KMS-11 (cell line): Measurements from ENCODE around the gene ZFYVE28.

Experiments
- H2AFZ ChIP-seq: fragments of 200-600 bp; sonication (generic); 2 replicates; pipeline ENCODE4 v1.6.1; 2016; ENCODE audit warnings: antibody characterized with exemption, mixed run types, low read depth
- H3K27ac ChIP-seq: fragments of 200-600 bp; sonication (generic); 2 replicates; pipeline ENCODE4 v1.6.1; 2016; ENCODE audit warnings: mild to moderate bottlenecking, mixed run types
- H3K27me3 ChIP-seq: fragments of 200-600 bp; sonication (generic); 2 replicates; pipeline ENCODE4 v1.6.1; 2017; ENCODE audit warnings: mild to moderate bottlenecking, low read depth, mixed run types, moderate library complexity; ENCODE audit not compliant: insufficient read depth
- H3K36me3 ChIP-seq: fragments of 200-600 bp; sonication (generic); 2 replicates; pipeline ENCODE4 v1.6.1; 2017; ENCODE audit warnings: mild to moderate bottlenecking, mixed run types; ENCODE audit not compliant: insufficient read depth
- H3K4me1 ChIP-seq: fragments of 200-600 bp; sonication (generic); 2 replicates; pipeline ENCODE4 v1.6.1; 2016; ENCODE audit warnings: mild to moderate bottlenecking, low read depth, mixed run types; ENCODE audit not compliant: poor library complexity, severe bottlenecking
- H3K4me2 ChIP-seq: fragments of 200-600 bp; sonication (generic); 2 replicates; pipeline ENCODE4 v1.7.0; 2016; ENCODE audit warnings: mild to moderate bottlenecking, mixed run types
- H3K4me3 ChIP-seq: fragments of 200-600 bp; sonication (generic); IDR thresholded peaks from 2 replicates; pipeline ENCODE4 v1.6.1; 2017; ENCODE audit warnings: low read depth, low read length, mixed read lengths; ENCODE audit not compliant: insufficient read depth
- H3K79me2 ChIP-seq: fragments of 200-600 bp; sonication (generic); 2 replicates; pipeline ENCODE4 v1.6.1; 2016; ENCODE audit warnings: low read depth, mixed run types; ENCODE audit not compliant: insufficient read depth
- H3K9ac ChIP-seq: fragments of 200-600 bp; sonication (generic); 2 replicates; pipeline ENCODE4 v1.6.1; 2016; ENCODE audit warnings: mild to moderate bottlenecking, mixed run types
- H4K20me1 ChIP-seq: fragments of 200-600 bp; sonication (generic); 2 replicates; pipeline ENCODE4 v1.6.1; 2016; ENCODE audit warnings: mild to moderate bottlenecking, mixed run types; ENCODE audit not compliant: insufficient read depth
- TF ChIP-seq, protein P1 (sequence below): fragments of 200-600 bp; sonication (generic); conservative IDR thresholded peaks from 2 replicates; pipeline ENCODE4 v1.6.1; 2017; ENCODE audit warnings: low read depth, mild to moderate bottlenecking, antibody characterized with exemption, low read length, moderate library complexity, mixed read lengths

ZFYVE28 gene

DNA sequence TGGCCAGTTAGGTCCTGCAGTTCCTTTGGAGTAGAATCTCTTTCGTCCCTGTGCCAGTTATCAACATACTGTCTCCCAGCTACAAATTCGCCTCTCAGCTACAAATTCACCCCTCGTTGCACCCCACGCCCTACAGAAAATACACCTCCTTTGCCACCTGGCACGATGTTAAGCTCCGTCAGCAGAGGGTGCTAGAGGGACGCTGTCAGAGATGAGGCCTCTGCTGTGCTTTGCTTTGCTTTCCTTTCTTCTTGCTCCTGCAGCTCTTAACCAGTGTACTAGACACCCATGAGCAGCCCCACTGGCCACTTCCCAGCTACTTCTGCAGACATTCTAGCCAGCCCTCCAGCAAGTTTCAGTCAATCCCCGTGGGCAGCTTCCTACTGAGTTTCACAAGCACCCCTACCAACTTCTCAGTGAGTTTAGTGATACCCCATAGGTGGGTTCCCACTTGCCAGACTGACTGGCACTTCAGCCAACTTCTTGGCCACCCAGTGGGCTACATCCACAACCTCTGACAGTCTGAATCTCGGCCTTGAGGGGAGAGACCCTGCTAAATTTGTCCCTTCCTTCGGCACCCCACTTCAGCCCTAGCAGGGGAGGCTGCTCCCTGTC lies 198.3 kb downstream of the ZFYVE28 start:
- peaks cover 35% of the 10 kb centered on the region for H3K4me1 ChIP-seq

More for the DNA sequence above, 198.3 kb downstream of the ZFYVE28 start:
- Histone ChIP-seq H3K4me3 (no peak overlapping the region), H3K36me3 (no peaks in the 10 kb centered on the region), H3K27ac (no peak overlapping the region), H3K4me2 (no peak overlapping the region), H3K9ac (no peak overlapping the region), H4K20me1 (no peaks in the 10 kb centered on the region), H3K27me3 (no peaks in the 10 kb centered on the region), H2AFZ (no peak overlapping the region), H3K79me2 (no peaks in the 10 kb centered on the region)
- TF ChIP-seq, protein P1, sequence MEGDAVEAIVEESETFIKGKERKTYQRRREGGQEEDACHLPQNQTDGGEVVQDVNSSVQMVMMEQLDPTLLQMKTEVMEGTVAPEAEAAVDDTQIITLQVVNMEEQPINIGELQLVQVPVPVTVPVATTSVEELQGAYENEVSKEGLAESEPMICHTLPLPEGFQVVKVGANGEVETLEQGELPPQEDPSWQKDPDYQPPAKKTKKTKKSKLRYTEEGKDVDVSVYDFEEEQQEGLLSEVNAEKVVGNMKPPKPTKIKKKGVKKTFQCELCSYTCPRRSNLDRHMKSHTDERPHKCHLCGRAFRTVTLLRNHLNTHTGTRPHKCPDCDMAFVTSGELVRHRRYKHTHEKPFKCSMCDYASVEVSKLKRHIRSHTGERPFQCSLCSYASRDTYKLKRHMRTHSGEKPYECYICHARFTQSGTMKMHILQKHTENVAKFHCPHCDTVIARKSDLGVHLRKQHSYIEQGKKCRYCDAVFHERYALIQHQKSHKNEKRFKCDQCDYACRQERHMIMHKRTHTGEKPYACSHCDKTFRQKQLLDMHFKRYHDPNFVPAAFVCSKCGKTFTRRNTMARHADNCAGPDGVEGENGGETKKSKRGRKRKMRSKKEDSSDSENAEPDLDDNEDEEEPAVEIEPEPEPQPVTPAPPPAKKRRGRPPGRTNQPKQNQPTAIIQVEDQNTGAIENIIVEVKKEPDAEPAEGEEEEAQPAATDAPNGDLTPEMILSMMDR, result peak; percentile 73
